Cardiac septum (tissue), 1 donor: ENCODE results near the gene ERAS. TPM values are rescaled to one million over a fixed set of nuclear protein-coding genes. Genes with fewer than 3 reads are reported as not detected.
A peak's percentile ranks its signal among the peaks of the same experiment; 100 is the strongest.

ENCODE experiments used
- DNase-seq: peaks from one replicate; pipeline ENCODE4 v3.0.0-alpha.2; 2020; ENCODE audit warnings: low spot score
- intact Hi-C: fragments of 100-400 bp; cut with DNase I; formaldehyde crosslinking; loops from one replicate; pipeline ENCODE4 v1.14.0; 2022
- long read RNA-seq: library from polyadenylated mRNA; unstranded; transcript quantifications from one replicate; pipeline ENCODE4 v2.0.0, GENCODE V29; 2021
- total RNA-seq: library from RNA; stranded (reverse); fragmentation: NEBNext Ultra II Directional; extraction: Animal tissue kit (Norgen Biotek cat#: 25700); gene quantifications from one replicate; pipeline ENCODE4 v1.2.1, GENCODE V29; 2021
- donor health status: DM: no; HTN: no; CAD: no.

Gene ERAS
- total RNA-seq, result not detected
- long read RNA-seq, result 0 reads

- DNase-seq, result peak; percentile 36
- intact Hi-C loops, result no loop called here
Observed at GRCh38 chrX:48826135-48826875, at the start of gene ERAS. Gene ERAS (plus strand): TSS chrX:48826513. CDS start chrX:48829124, 2,611 bp downstream.

DNA sequence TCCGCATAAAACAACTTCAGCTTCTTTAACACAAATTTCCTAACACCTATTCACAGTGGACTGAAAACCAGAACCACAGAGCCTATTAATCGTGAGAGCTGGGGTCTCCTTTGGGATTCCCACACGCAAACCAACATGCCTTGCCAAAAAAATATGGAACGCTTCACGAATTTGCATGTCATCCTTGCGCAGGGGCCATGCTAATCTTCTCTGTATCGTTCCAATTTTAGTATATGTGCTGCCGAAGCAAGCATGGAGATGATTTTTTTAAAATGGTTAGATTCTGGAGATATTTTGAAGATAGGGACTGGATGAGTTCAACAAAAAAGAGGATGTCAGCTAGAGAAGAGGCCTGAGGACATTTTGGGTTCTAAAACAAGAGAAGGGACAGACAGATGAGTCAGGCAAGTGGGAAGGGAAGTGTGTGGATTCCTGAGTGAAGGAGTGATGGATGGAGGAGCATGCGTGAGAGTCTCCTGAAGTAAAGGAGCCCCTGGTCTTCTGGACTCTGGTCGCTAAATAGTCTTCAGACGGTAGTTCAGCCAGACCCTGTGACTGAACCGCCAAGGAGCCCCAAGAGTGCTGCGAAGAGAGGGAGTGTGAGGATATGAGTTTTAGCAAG is 49.4 kb upstream of the ERAS start:
- DNase-seq, result no peak
- intact Hi-C loops, result no loop called here

DNA sequence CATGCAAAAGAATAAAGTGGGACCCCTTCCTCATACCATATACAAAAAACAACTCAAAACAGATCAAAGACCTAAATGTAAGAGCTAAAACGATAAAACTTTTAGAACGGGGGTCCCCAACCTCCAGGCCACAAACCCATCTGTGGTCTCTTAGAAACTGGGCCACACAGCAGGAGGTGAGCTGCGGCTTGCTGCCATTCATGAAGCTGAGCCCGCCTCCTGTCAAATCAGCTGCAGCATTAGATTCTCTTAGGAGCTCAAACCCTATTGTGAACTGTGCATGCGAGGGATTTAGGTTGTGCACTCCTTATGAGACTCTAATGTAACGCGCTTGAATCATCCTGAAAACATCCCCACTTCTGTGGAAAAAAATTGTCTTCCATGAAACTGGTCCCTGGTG is 46.9 kb upstream of the ERAS start:
- no peak for DNase-seq
- intact Hi-C loops, result no loop called here

DNA sequence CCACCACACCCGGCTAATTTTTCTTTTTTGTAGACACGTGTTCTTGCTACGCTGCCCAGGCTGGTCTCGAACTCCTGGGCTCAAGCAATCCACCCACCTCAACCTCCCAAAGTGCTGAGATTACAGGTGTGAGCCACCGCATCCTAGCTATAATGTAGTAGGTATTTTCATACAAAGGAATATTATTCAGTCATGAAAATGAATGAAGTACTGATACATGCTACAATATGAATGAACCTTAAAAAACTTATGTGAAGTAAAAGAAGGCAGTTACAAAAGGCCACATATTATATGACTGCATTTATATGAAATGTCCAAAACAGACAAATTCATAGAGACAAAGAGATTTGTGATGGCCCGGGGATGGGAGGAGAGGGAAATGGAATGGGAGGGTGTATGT is 44.6 kb upstream of the ERAS start:
- no peak for DNase-seq
- intact Hi-C loops, result no loop called here

DNA sequence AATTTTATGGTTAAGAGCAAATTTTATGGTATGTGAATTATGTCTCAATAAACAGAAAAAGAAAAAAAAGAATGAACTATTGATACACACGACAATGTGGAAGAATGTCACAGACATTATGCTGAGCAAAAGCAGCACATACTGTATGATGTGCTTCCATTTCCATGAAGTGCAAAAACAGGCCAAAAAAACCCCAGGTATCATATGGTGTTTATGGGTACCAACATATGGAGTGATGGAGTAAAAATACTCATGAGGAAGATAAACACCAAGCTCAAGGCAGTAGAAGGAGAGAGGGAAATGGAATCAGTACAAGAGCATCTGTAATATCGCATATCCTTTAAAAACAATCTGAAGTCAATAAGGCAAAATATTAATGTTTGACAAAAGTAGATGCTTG is 44.1 kb upstream of the ERAS start:
- intact Hi-C loops, result no loop called here

DNA sequence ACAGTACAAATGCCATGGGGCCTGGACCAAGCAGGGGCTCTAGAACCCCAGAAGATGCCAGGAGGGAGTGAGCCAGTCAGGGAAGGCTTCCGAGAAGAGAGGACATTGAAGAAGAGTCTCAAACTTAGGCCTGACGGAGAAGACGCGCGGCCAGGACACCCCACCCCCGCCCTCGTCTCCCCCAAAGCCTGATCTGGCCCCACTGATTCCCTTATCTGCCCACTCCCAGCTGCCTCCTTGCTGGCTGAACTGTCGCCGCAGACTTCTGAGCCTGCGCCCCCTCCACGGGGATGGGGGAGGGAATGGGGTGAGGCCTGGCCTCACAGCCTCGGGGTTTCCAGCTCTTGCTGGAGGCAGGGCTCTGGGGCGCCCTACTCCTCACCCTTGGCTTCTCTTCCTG is 43.5 kb upstream of the ERAS start:
- DNase-seq, result no peak
- intact Hi-C loops, result no loop called here

More for the DNA sequence above, 44.1 kb upstream of the ERAS start:
- no peak for DNase-seq

DNA sequence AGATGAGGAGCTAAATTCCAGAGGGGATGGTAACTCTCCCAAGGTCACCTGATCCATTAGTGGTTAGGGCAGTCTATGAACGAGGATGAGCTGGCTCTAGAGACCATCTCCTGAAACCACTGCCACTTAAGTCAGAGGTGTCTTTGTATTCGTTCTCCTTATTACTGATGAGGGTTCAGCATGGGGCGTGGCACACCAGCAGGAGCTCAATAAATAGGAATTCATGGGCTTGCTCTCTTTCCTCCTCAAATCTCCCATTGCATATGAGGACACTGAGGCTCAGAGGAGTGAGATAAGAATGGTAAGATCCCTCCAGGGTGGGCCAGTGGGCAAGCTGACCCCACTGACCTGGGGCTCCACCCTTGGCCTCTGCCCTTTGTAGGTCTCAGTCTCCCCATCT is 41.6 kb upstream of the ERAS start:
- intact Hi-C loops, result no loop called here
- no peak for DNase-seq

GRCh38 chrX:48785186-48785539 is 41.1 kb upstream of the ERAS start:
- intact Hi-C loops, result no loop called here
- no peak for DNase-seq

- intact Hi-C loops, result no loop called here
- DNase-seq, result no peak
Observed at GRCh38 chrX:48785540-48786214, 40.6 kb upstream of the ERAS start.

GRCh38 chrX:48786341-48786800 is 39.9 kb upstream of the ERAS start, which contains the start of gene GATA1:
Gene GATA1 (plus strand): TSS chrX:48786590. CDS start chrX:48791110, 4,520 bp downstream.
- intact Hi-C loops, result no loop called here
- no peak for DNase-seq

DNA sequence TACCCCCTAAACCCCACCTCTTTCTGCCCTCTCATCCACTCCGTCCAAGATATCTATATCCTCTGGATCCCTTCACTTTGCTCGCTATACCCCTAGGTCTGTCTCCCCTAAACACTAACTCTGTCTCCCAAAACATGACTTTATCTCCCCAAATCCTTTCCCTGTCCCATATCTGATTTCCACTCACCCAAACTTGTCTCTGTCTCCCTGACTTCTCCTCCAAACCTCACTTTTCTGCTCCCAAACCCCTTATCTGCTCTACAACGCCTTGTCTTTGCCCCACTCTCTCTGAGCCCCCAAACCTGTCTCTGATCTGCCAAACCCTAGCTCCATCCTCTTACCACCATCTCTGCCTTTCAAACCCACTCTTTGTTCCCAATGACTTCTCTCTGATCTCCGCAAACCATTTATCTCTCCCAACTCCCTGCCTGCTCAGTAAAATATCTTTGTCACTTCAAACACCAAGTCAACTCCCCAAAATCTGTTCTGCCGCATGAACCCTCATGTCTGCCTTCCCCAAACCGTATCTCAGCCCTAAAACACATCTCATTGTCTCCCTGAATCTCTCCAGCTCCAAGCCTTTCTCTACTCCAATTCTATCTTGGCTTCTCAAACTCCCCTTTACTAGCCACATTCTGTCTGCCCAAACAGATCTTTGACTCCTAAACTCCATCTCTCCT is 39.3 kb upstream of the ERAS start:
- DNase-seq, result no peak
- intact Hi-C loops, result no loop called here

DNA sequence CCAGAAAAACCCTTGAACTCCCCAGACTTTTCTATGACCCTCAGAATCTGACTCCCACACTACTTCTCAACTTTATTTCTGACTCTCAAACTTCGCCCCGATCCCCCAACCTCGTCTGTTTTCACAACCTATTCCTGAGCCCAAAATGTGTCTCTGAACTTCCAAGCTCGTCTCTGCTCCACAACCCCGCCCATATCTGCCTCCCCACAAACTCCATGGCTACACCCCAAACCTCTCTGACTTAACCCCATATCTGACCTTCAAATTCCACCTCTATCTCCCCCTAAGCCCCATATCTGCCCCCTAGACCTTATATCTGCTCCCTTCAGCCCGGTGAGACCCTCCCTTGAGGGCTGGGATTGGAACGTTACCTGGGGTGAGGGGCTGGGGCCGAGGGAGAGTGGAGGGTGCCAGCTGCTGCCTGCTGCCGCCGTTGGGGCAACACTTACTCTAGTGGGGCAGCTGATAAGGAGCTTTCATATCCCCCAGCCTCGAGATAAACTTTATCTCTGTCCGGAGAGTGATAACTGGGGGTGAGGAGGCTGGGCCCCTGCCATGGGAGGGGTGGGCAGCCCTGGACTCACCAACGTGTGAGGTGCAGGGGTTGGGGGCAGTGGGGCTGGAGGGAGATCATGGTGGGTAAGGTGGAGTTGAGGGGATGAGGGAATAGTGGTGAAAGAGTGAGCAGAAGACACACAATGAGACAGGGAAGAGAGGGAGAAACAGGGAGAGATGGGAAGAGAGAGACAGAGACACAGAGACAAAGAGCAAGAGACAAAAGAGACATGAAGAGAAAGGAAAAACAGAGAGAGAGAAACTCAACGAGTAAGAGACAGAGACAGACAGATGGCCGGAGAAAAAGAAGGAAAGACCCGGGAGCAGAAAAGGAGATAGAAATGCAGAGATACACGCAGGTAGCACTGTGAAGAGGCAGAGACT is 38.5 kb upstream of the ERAS start:
- intact Hi-C loops, result no loop called here
- DNase-seq, result no peak

DNA sequence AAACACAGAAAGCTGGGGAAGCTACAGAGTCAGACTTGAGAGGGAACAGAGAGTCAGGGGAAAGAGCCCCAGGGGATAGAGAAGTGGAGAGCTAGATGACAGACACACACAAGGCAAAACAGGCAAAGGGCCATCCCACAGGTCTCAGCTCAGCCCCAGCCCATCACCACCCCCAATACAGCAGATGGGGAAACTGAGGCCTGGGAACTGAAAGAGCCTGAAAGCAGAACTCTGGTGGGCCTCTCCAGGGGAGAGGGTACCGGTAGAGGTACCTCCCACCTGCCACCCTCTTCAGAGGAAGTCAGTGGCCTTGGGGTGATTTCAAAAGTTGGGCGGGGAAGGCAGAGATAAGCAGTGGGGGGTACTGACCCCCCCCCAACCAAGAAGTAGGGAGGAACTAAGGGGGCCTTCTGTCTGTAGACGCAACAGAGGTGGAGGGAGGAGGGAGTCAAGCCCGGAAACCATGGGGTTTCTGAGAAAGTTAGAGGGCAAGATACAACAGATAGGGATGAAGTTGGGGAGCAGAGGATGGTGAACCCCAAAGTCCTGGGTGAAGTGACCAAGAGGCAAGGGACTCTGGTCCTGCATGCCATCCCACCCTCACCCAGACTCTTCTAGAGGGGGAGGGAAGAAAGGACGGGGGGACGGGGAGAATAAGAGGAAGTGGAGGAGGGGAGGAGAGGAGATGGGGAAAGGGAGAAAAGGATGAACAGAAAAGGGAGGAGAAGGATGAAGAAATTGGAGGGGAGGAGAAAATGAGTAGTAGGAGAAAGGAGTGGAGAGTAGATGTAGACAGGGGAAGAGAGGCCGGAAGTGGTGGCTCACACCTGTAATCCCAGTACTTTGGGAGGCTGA is 36.7 kb upstream of the ERAS start:
- intact Hi-C loops, result no loop called here
- DNase-seq, result no peak

- intact Hi-C loops, result no loop called here
- no peak for DNase-seq
Observed at GRCh38 chrX:48790477-48790876, 35.8 kb upstream of the ERAS start.

- intact Hi-C loops, result no loop called here
Observed at GRCh38 chrX:48791063-48791820, 35.1 kb upstream of the ERAS start.

GRCh38 chrX:48792219-48792618 is 34.1 kb upstream of the ERAS start:
- DNase-seq, result no peak
- intact Hi-C loops, result no loop called here

More at GRCh38 chrX:48791063-48791820, 35.1 kb upstream of the ERAS start:
- no peak for DNase-seq

GRCh38 chrX:48793935-48794334 is 32.4 kb upstream of the ERAS start:
- no peak for DNase-seq
- intact Hi-C loops, result no loop called here
